ENCODE results near the gene TM9SF2. TPM values are rescaled to one million over a fixed set of nuclear protein-coding genes. Genes with fewer than 3 reads are reported as not detected.

The TM9SF2 gene
- total RNA-seq, 2 experiments from 2014 or later: 67.9 to 79.4 TPM

- Mint-ChIP-seq H3K27me3 (no peaks in the 10 kb centered on the region), H3K4me3 (no peak overlapping the region), H3K9me3 (ENCODE audit: low read depth) (no peaks in the 10 kb centered on the region), H3K4me1 (peaks cover 30% of the 10 kb centered on the region), H3K36me3 (peaks cover 52% of the 10 kb centered on the region), H3K27ac (peak overlapping the region; percentile 11)
- ATAC-seq (no peak), DNase-seq (no peak)
- CTCF ChIA-PET: no interaction called here
Observed at GRCh38 chr13:99523838-99524237, 22.6 kb downstream of the TM9SF2 start.

- DNase-seq (no peak), ATAC-seq (no peak)
- CTCF ChIA-PET: interaction anchor here (1.0 kb wide), 1 partner anchor 84 kb away, joined by 3 read pairs; no protein-coding TSS in a partner anchor
- H3K27ac Mint-ChIP-seq: no peak overlapping the region
- no peaks in the 10 kb centered on the region for H3K27me3 Mint-ChIP-seq
- peaks cover 30% of the 10 kb centered on the region for H3K4me1 Mint-ChIP-seq
- H3K36me3 Mint-ChIP-seq: peaks cover 58% of the 10 kb centered on the region
- H3K9me3 Mint-ChIP-seq (ENCODE audit: low read depth): no peaks in the 10 kb centered on the region
- H3K4me3 Mint-ChIP-seq: no peak overlapping the region
Observed at GRCh38 chr13:99525967-99526366, 24.7 kb downstream of the TM9SF2 start.

GRCh38 chr13:99526549-99526948 is 25.3 kb downstream of the TM9SF2 start:
- H3K4me1 Mint-ChIP-seq: peaks cover 30% of the 10 kb centered on the region
- CTCF ChIA-PET: interaction anchor here (1.0 kb wide), 1 partner anchor 84 kb away, joined by 3 read pairs; no protein-coding TSS in a partner anchor
- H3K36me3 Mint-ChIP-seq: peaks cover 59% of the 10 kb centered on the region

GRCh38 chr13:99527301-99527700 is 26.0 kb downstream of the TM9SF2 start:
- Mint-ChIP-seq H3K27me3 (no peaks in the 10 kb centered on the region), H3K36me3 (peaks cover 57% of the 10 kb centered on the region), H3K4me1 (peaks cover 30% of the 10 kb centered on the region), H3K9me3 (ENCODE audit: low read depth) (no peaks in the 10 kb centered on the region), H3K27ac (peak overlapping the region; percentile 22), H3K4me3 (no peak overlapping the region)
- ATAC-seq: no peak
- no peak for DNase-seq
- CTCF ChIA-PET: interaction anchor here (1.8 kb wide), 1 partner anchor 10 kb away, joined by 6 read pairs; no protein-coding TSS in a partner anchor

More at GRCh38 chr13:99526549-99526948, 25.3 kb downstream of the TM9SF2 start:
- Mint-ChIP-seq H3K27ac (peak overlapping the region; percentile 22), H3K27me3 (no peaks in the 10 kb centered on the region), H3K4me3 (no peak overlapping the region), H3K9me3 (ENCODE audit: low read depth) (no peaks in the 10 kb centered on the region)
- no peak for ATAC-seq
- DNase-seq: no peak

DNA sequence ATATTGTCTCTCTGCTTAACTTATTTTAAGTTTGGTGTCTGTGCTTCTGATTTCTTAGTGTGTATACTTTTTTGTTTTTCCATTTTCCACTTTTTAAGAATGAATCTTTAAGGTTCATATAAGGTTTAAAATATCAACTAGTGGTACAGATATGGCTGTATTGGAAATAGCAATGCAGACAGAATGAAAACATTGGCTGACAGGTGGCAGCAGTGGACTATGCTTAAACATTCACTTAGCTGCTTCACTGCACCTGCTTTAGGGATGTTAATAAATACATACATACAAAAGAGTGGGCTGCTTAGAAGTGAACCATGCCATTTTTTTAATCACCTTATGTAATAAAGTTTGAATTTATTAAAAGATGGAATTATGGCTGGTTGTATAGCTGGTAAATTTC is 27.3 kb downstream of the TM9SF2 start:
- CTCF ChIA-PET: interaction anchor here (0.7 to 1.8 kb wide), 7 partner anchors 11 to 492 kb away, joined by 3 to 6 read pairs (median 3); no protein-coding TSS in a partner anchor
- Mint-ChIP-seq H3K4me1 (peaks cover 29% of the 10 kb centered on the region), H3K36me3 (peaks cover 52% of the 10 kb centered on the region), H3K27ac (no peak overlapping the region), H3K4me3 (no peak overlapping the region), H3K9me3 (ENCODE audit: low read depth) (no peaks in the 10 kb centered on the region), H3K27me3 (no peaks in the 10 kb centered on the region)
- DNase-seq (peak; percentile 51), ATAC-seq (no peak)

- H3K9me3 Mint-ChIP-seq (ENCODE audit: low read depth): no peaks in the 10 kb centered on the region
- ATAC-seq (no peak), DNase-seq (no peak)
- peaks cover 43% of the 10 kb centered on the region for H3K36me3 Mint-ChIP-seq
- H3K4me1 Mint-ChIP-seq: peaks cover 16% of the 10 kb centered on the region
- CTCF ChIA-PET: interaction anchor here (0.7 kb wide), 2 partner anchors 31 to 994 kb away, joined by 3 read pairs; no protein-coding TSS in a partner anchor
- no peak overlapping the region for H3K27ac Mint-ChIP-seq
- no peak overlapping the region for H3K4me3 Mint-ChIP-seq
- no peaks in the 10 kb centered on the region for H3K27me3 Mint-ChIP-seq
Observed at GRCh38 chr13:99536023-99536422, 34.8 kb downstream of the TM9SF2 start.

DNA sequence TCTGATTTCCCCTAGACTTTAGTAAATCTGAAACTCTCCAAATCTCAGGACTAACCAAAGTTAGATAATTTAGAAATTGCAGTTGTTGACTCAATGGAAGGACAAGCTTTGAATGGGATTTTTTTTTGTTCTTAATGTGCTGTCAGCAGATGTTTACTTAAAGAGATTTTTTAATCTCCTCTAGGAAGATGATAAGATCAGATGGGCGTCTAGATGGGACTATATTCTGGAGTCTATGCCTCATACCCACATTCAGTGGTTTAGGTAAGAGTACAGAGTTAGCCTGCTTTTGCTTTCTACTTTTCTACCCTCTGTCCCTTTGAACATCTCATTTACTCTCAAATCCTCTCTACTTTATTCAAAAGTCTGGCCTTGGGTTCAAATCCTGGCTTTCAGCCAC is 39.3 kb downstream of the TM9SF2 start:
- H3K4me1 Mint-ChIP-seq: peaks cover 34% of the 10 kb centered on the region
- peaks cover 58% of the 10 kb centered on the region for H3K36me3 Mint-ChIP-seq
- no peak overlapping the region for H3K4me3 Mint-ChIP-seq
- no peaks in the 10 kb centered on the region for H3K27me3 Mint-ChIP-seq
- ATAC-seq: no peak
- no peak for DNase-seq
- CTCF ChIA-PET: interaction anchor here (0.7 to 3.5 kb wide), 4 partner anchors 39 to 476 kb away, joined by 3 to 9 read pairs (median 4); partner anchors contain the start of gene TM9SF2
- no peak overlapping the region for H3K27ac Mint-ChIP-seq
- no peaks in the 10 kb centered on the region for H3K9me3 Mint-ChIP-seq (ENCODE audit: low read depth)

DNA sequence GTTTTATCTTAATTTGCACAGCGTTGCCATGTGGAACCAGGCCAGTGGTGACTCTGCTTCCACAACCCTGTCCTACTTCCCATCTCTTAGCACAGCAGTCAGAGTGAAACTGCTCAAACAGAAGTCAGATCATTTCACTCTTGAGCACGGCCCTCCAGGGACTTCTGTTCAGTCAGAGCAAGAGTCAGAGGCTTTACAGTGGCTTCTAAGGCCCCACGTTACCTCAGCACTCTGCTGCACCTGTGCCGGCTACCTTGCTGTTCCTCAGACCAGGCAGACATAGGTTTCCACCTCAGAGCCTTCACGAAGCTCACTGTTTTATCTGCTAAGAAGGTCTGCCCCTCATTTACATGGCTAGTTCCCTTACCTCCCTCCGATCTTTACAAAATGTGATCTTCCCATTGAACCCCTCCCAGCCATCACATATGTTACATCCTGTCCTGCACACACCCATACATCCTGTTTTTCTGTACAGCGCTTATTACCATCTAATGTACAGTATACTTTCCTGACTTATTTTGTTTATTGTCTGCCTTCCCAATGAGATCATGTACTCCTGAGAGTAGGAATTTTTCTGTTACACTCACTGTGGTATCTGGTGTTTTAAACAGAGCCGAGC is 41.6 kb downstream of the TM9SF2 start:
- peak overlapping the region; percentile 67 for H3K27ac Mint-ChIP-seq
- peak; percentile 79 for DNase-seq
- CTCF ChIA-PET: interaction anchor here (0.8 to 3.5 kb wide), 6 partner anchors 11 to 106 kb away, joined by 3 to 9 read pairs (median 4); no protein-coding TSS in a partner anchor
- H3K27me3 Mint-ChIP-seq: no peaks in the 10 kb centered on the region
- H3K9me3 Mint-ChIP-seq (ENCODE audit: low read depth): no peaks in the 10 kb centered on the region
- peak; percentile 97 for ATAC-seq
- peak overlapping the region; percentile 0 for H3K4me3 Mint-ChIP-seq
- H3K4me1 Mint-ChIP-seq: peaks cover 45% of the 10 kb centered on the region
- peaks cover 63% of the 10 kb centered on the region for H3K36me3 Mint-ChIP-seq

GRCh38 chr13:99545361-99545760 is 44.1 kb downstream of the TM9SF2 start:
- peaks cover 73% of the 10 kb centered on the region for H3K36me3 Mint-ChIP-seq
- no peak for ATAC-seq
- H3K4me3 Mint-ChIP-seq: no peak overlapping the region
- DNase-seq: no peak
- CTCF ChIA-PET: no interaction called here
- no peaks in the 10 kb centered on the region for H3K27me3 Mint-ChIP-seq
- H3K4me1 Mint-ChIP-seq: peaks cover 51% of the 10 kb centered on the region
- no peaks in the 10 kb centered on the region for H3K9me3 Mint-ChIP-seq (ENCODE audit: low read depth)
- no peak overlapping the region for H3K27ac Mint-ChIP-seq

GRCh38 chr13:99545979-99546378 is 44.7 kb downstream of the TM9SF2 start:
- Mint-ChIP-seq H3K4me1 (peaks cover 46% of the 10 kb centered on the region), H3K4me3 (no peak overlapping the region), H3K36me3 (peaks cover 69% of the 10 kb centered on the region), H3K27ac (no peak overlapping the region), H3K27me3 (no peaks in the 10 kb centered on the region), H3K9me3 (ENCODE audit: low read depth) (no peaks in the 10 kb centered on the region)
- CTCF ChIA-PET: interaction anchor here (0.5 kb wide), 1 partner anchor 43 kb away, joined by 3 read pairs; no protein-coding TSS in a partner anchor
- no peak for ATAC-seq
- no peak for DNase-seq

GRCh38 chr13:99546878-99547277 is 45.6 kb downstream of the TM9SF2 start:
- no peaks in the 10 kb centered on the region for H3K27me3 Mint-ChIP-seq
- peaks cover 40% of the 10 kb centered on the region for H3K4me1 Mint-ChIP-seq
- no peak overlapping the region for H3K4me3 Mint-ChIP-seq
- H3K36me3 Mint-ChIP-seq: peaks cover 68% of the 10 kb centered on the region
- no peak overlapping the region for H3K27ac Mint-ChIP-seq
- ATAC-seq (no peak), DNase-seq (no peak)
- CTCF ChIA-PET: no interaction called here
- H3K9me3 Mint-ChIP-seq (ENCODE audit: low read depth): no peaks in the 10 kb centered on the region

DNA sequence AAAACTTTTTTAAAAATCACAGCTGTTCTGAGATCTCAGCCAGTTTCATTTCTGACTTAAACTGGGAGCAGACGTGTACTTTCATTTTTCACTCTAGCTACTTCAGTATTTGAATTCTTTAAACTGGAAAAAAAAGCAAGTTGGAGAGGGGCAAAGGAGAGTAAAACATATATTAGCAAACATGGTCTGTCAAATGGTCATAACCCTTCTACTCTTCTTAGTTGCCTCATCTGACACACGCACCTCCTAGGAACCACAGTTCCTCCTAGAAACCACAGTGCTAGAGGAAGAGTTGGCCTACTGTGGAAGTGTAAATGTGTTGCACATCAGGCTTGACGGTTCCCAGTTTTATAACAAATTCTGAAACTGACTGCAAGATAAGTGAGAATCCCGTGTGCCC is 47.2 kb downstream of the TM9SF2 start:
- no peak for DNase-seq
- peaks cover 28% of the 10 kb centered on the region for H3K4me1 Mint-ChIP-seq
- CTCF ChIA-PET: interaction anchor here (1.0 kb wide), 1 partner anchor 18 kb away, joined by 3 read pairs; no protein-coding TSS in a partner anchor
- no peaks in the 10 kb centered on the region for H3K9me3 Mint-ChIP-seq (ENCODE audit: low read depth)
- H3K36me3 Mint-ChIP-seq: peaks cover 64% of the 10 kb centered on the region
- H3K4me3 Mint-ChIP-seq: no peak overlapping the region
- peak overlapping the region; percentile 51 for H3K27ac Mint-ChIP-seq
- no peaks in the 10 kb centered on the region for H3K27me3 Mint-ChIP-seq
- peak; percentile 47 for ATAC-seq

- H3K27ac Mint-ChIP-seq: peak overlapping the region; percentile 20
- peaks cover 61% of the 10 kb centered on the region for H3K36me3 Mint-ChIP-seq
- CTCF ChIA-PET: interaction anchor here (0.7 kb wide), 1 partner anchor 20 kb away, joined by 3 read pairs; no protein-coding TSS in a partner anchor
- H3K9me3 Mint-ChIP-seq (ENCODE audit: low read depth): no peaks in the 10 kb centered on the region
- DNase-seq (no peak), ATAC-seq (no peak)
- no peaks in the 10 kb centered on the region for H3K27me3 Mint-ChIP-seq
- H3K4me3 Mint-ChIP-seq: no peak overlapping the region
- peaks cover 22% of the 10 kb centered on the region for H3K4me1 Mint-ChIP-seq
Observed at GRCh38 chr13:99553033-99553432, 51.8 kb downstream of the TM9SF2 start.

- ATAC-seq (no peak), DNase-seq (no peak)
- CTCF ChIA-PET: no interaction called here
- no peak overlapping the region for H3K4me3 Mint-ChIP-seq
- H3K4me1 Mint-ChIP-seq: peaks cover 8% of the 10 kb centered on the region
- peaks cover 56% of the 10 kb centered on the region for H3K36me3 Mint-ChIP-seq
- H3K27me3 Mint-ChIP-seq: no peaks in the 10 kb centered on the region
- no peak overlapping the region for H3K27ac Mint-ChIP-seq
- H3K9me3 Mint-ChIP-seq (ENCODE audit: low read depth): no peaks in the 10 kb centered on the region
Observed at GRCh38 chr13:99555149-99555548, 53.9 kb downstream of the TM9SF2 start.
